ENCODE results near the gene NXN. TPM values are rescaled to one million over a fixed set of nuclear protein-coding genes. Genes with fewer than 3 reads are reported as not detected.
"Not testable (repeated sequence)": the region's sequence is repeated elsewhere in the genome, so short reads cannot be mapped to it uniquely, and the experiment has no call there.

The NXN gene
- total RNA-seq, 4 donors from 2014 or later = 2.1 to 14.0 (median 8.6) TPM

- Histone ChIP-seq H3K36me3 (peaks cover 0 to 42% (median 0%) of the 10 kb centered on the region in 3 donors), H3K27ac (no peak overlapping the region)
- no peak for DNase-seq
Measured at GRCh38 chr17:791829-792228, 187.7 kb downstream of the NXN start.

GRCh38 chr17:790874-791247 is 188.7 kb downstream of the NXN start:
- DNase-seq, H3K9me3 ChIP-seq, H3K27me3 ChIP-seq, H3K4me3 ChIP-seq, H3K27ac ChIP-seq: not testable (repeated sequence)
- Histone ChIP-seq H3K36me3 (peaks cover 0 to 42% (median 0%) of the 10 kb centered on the region in 3 donors), H3K4me1 (peaks cover 0 to 12% (median 0%) of the 10 kb centered on the region in 4 donors)

More at GRCh38 chr17:791829-792228, 187.7 kb downstream of the NXN start:
- TF ChIP-seq POLR2A (IDR thresholded peaks at IDR 0.05) (no peak), CTCF (IDR thresholded peaks at IDR 0.05) (no peak)
- Histone ChIP-seq H3K9me3 (no peaks in the 10 kb centered on the region), H3K4me1 (peaks cover 0 to 12% (median 0%) of the 10 kb centered on the region in 4 donors), H3K4me3 (no peak overlapping the region), H3K27me3 (no peaks in the 10 kb centered on the region)

- H3K4me1 ChIP-seq = not testable (repeated sequence)
Measured at GRCh38 chr17:789931-790873, 189.4 kb downstream of the NXN start.

GRCh38 chr17:789160-789840 is 190.3 kb downstream of the NXN start:
- Histone ChIP-seq H3K4me1 (peaks cover 0 to 3% (median 0%) of the 10 kb centered on the region in 4 donors), H3K27ac (no peak overlapping the region), H3K9me3 (no peaks in the 10 kb centered on the region), H3K27me3 (no peaks in the 10 kb centered on the region), H3K36me3 (peaks cover 0 to 42% (median 0%) of the 10 kb centered on the region in 3 donors), H3K4me3 (no peak overlapping the region)
- DNase-seq = no peak
- TF ChIP-seq POLR2A (IDR thresholded peaks at IDR 0.05) (no peak), CTCF (IDR thresholded peaks at IDR 0.05) (no peak)

More at GRCh38 chr17:789931-790873, 189.4 kb downstream of the NXN start:
- not testable (repeated sequence) for H3K27me3 ChIP-seq, H3K4me3 ChIP-seq, DNase-seq, H3K27ac ChIP-seq, H3K9me3 ChIP-seq
- H3K36me3 ChIP-seq = peaks cover 0 to 42% (median 0%) of the 10 kb centered on the region in 3 donors

GRCh38 chr17:788551-788950 is 191.0 kb downstream of the NXN start:
- no peak overlapping the region for H3K27ac ChIP-seq
- no peaks in the 10 kb centered on the region for H3K27me3 ChIP-seq
- H3K9me3 ChIP-seq = no peaks in the 10 kb centered on the region
- H3K36me3 ChIP-seq = peaks cover 0 to 42% (median 0%) of the 10 kb centered on the region in 3 donors
- TF ChIP-seq CTCF (IDR thresholded peaks at IDR 0.05) (no peak), POLR2A (IDR thresholded peaks at IDR 0.05) (no peak)
- H3K4me1 ChIP-seq = peaks cover 0 to 11% (median under 1%) of the 10 kb centered on the region in 4 donors
- H3K4me3 ChIP-seq = no peak overlapping the region
- no peak for DNase-seq

GRCh38 chr17:787641-788221 is 191.8 kb downstream of the NXN start:
- H3K4me1 ChIP-seq = peaks cover 0 to 19% (median 3%) of the 10 kb centered on the region in 4 donors
- no peaks in the 10 kb centered on the region for H3K9me3 ChIP-seq
- TF ChIP-seq POLR2A (IDR thresholded peaks at IDR 0.05) (no peak), CTCF (IDR thresholded peaks at IDR 0.05) (no peak)
- no peak overlapping the region for H3K4me3 ChIP-seq
- peaks cover 0 to 42% (median 0%) of the 10 kb centered on the region in 3 donors for H3K36me3 ChIP-seq
- H3K27me3 ChIP-seq = no peaks in the 10 kb centered on the region
- DNase-seq = no peak
- H3K27ac ChIP-seq = no peak overlapping the region

- DNase-seq, H3K27me3 ChIP-seq, H3K4me3 ChIP-seq, H3K27ac ChIP-seq, H3K9me3 ChIP-seq: not testable (repeated sequence)
- peaks cover 0 to 29% (median 0%) of the 10 kb centered on the region in 3 donors for H3K36me3 ChIP-seq
- peaks cover 0 to 25% (median 8%) of the 10 kb centered on the region in 4 donors for H3K4me1 ChIP-seq
Measured at GRCh38 chr17:785901-786300, 193.7 kb downstream of the NXN start.

All from Peyer's patch (tissue), 4 donors.